ENCODE results near the gene PLK2. TPM values are rescaled to one million over a fixed set of nuclear protein-coding genes. Genes with fewer than 3 reads are reported as not detected.
A peak's percentile ranks its signal among the peaks of the same experiment; 100 is the strongest.

PLK2 gene
- total RNA-seq, result 100 to 1,000 TPM; 156 to 567 (median 328) TPM

DNA sequence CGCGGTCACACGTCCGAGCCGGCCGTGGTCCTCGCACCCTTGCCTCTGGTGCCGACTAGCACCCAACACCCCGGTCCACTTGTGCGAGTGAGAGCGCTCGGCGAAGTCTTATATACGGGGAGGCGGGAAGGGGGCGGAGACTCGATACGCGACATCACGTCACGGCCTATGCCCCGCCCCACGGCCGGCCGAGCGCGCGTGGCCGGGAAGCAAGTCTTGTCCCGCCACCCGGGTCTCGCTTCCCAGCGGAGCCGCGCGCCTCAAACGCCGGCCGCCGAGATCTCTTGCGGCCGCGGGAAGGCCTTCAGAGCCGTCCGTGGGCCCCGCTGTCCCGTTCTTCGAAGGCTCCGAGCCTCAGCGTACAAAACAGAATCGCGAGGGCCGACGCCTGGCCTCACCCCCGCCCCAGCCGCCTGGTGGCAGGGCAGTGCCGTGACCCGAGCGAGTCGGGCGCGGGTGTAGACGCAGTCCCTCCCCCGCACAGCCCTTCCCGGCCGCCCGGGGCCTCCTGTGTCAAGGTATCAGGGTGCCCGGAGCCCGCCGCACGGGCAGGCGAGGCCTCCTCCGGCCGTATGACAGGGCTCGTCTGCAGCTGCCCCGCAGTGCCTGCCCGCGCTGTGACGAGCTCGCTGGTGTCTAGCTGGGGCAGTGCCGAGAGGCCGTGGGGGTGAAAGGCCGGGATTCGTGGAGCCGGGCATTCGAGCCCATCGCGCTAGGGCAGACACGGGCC, at the start of gene PLK2:
Gene PLK2 (minus strand): TSS at position 85 of the 730 bp plus-strand sequence. CDS start 127 bp downstream, outside the sequence.
- DNase-seq (ENCODE audit: low spot score in 2 of 2), result peak; percentile 97 to 98
- Histone ChIP-seq H3K27ac (peak within 1 kb of the TSS; percentile 92), H3K36me3 (peaks cover 9% of the 10 kb centered on the region), H3K4me1 (peaks cover 40% of the 10 kb centered on the region), H3K4me3 (peak within 1 kb of the TSS; percentile 75), H3K27me3 (no peaks in the 10 kb centered on the region), H3K9me3 (no peaks in the 10 kb centered on the region)
- no CpG with 5 or more reads among the region's 89 CpGs for WGBS
- TF ChIP-seq POLR2AphosphoS5 (IDR thresholded peaks at IDR 0.05) (peak; percentile 97 to 99 (median 98)), EP300 (IDR thresholded peaks at IDR 0.05) (no peak), POLR2A (IDR thresholded peaks at IDR 0.05) (peak; percentile 95 to 98)
- TF ChIP-seq, protein P1, sequence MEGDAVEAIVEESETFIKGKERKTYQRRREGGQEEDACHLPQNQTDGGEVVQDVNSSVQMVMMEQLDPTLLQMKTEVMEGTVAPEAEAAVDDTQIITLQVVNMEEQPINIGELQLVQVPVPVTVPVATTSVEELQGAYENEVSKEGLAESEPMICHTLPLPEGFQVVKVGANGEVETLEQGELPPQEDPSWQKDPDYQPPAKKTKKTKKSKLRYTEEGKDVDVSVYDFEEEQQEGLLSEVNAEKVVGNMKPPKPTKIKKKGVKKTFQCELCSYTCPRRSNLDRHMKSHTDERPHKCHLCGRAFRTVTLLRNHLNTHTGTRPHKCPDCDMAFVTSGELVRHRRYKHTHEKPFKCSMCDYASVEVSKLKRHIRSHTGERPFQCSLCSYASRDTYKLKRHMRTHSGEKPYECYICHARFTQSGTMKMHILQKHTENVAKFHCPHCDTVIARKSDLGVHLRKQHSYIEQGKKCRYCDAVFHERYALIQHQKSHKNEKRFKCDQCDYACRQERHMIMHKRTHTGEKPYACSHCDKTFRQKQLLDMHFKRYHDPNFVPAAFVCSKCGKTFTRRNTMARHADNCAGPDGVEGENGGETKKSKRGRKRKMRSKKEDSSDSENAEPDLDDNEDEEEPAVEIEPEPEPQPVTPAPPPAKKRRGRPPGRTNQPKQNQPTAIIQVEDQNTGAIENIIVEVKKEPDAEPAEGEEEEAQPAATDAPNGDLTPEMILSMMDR (IDR thresholded peaks at IDR 0.05), result peak; percentile 20 to 33

DNA sequence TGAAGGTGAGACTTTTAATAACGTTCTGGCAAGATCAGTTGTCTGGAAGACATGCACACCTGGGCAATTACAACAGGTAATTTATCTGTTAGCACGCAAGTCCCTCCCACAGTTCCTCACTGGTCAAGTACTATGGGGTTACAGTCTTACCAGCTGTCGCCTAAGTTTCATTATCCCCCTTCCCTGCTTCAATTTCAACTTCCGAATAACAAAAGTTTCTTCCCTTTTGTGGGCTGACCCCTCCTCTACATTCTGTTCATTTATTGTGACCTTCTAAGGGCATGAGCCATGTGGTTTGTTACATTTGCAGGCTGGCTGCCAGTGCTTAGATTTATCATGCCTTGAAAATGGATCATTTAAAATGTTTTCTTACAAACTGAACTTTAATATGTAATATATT, 47.8 kb upstream of the PLK2 start:
- Histone ChIP-seq H3K27ac (no peak overlapping the region), H3K27me3 (no peaks in the 10 kb centered on the region), H3K4me3 (no peak overlapping the region), H3K9me3 (peaks cover 2% of the 10 kb centered on the region), H3K4me1 (no peaks in the 10 kb centered on the region), H3K36me3 (no peaks in the 10 kb centered on the region)
- TF ChIP-seq, protein P1 (IDR thresholded peaks at IDR 0.05), result no peak
- no peak for TF ChIP-seq EP300 (IDR thresholded peaks at IDR 0.05)
- no peak for TF ChIP-seq POLR2AphosphoS5 (IDR thresholded peaks at IDR 0.05)
- TF ChIP-seq POLR2A (IDR thresholded peaks at IDR 0.05), result no peak
- WGBS, result 56% methylated on average over 4 of the region's 4 CpGs
- DNase-seq (ENCODE audit: low spot score in 2 of 2), result no peak

DNA sequence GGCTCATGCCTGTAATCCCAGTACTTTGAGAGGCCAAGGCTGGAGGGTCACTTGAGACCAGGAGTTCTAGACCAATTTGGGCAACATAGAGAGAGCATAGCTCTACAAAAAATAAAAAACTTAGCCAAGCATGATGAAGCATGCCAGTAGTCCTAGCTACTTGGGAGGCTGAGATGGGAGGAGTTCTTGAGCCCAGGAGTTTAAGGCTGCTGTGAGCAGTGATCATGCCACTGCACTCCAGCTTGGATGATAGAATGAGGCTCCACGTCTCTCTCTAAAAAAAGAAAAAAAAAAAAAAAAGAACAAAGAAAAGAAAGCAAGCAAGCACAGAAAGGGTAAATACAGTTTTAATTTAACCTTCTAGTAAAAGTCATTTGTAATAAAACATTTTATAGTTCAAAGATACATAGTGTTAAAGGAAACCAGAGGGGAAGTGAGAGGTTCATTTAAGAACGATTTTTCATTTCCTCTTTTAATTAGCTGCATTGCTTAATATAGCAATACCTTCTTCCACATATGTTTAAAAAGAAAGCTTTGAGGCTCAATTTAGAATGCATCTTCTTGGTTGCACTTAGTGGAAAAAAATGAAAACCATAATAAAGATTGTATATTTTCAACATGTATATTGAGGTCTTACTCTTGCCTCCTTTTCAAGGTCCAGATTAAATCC, 46.2 kb upstream of the PLK2 start:
- H3K4me1 ChIP-seq, result no peaks in the 10 kb centered on the region
- 55% methylated on average over 2 of the region's 2 CpGs for WGBS

DNA sequence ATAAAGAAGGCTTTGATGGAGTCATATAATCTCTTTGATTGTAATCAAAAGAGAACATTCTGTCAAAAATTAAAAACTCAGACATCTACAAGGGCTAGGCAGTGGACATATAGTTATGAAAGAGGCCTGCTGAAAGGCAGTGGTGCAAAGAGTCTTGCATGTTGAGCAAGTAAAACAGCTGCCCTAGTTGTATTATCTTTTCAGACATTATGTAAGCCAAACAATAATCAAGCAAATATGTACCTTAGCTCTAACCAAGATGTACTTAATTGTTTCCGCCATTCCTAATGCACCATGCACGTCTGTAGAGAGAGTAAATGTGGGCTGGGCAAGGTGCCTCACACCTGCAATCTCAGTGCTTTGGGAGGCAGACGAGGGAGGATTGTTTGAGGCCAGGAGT, 45.6 kb upstream of the PLK2 start:
- Histone ChIP-seq H3K4me1 (no peaks in the 10 kb centered on the region), H3K4me3 (no peak overlapping the region), H3K27ac (no peak overlapping the region), H3K27me3 (no peaks in the 10 kb centered on the region), H3K36me3 (no peaks in the 10 kb centered on the region), H3K9me3 (no peaks in the 10 kb centered on the region)
- WGBS, result 76% methylated on average over 3 of the region's 3 CpGs
- no peak for DNase-seq (ENCODE audit: low spot score in 2 of 2)
- TF ChIP-seq POLR2AphosphoS5 (IDR thresholded peaks at IDR 0.05) (no peak), POLR2A (IDR thresholded peaks at IDR 0.05) (no peak), EP300 (IDR thresholded peaks at IDR 0.05) (no peak)
- TF ChIP-seq, protein P1 (IDR thresholded peaks at IDR 0.05), result no peak

More for the DNA sequence above, 46.2 kb upstream of the PLK2 start:
- TF ChIP-seq EP300 (IDR thresholded peaks at IDR 0.05) (no peak), POLR2AphosphoS5 (IDR thresholded peaks at IDR 0.05) (no peak), POLR2A (IDR thresholded peaks at IDR 0.05) (no peak)
- TF ChIP-seq, protein P1 (IDR thresholded peaks at IDR 0.05), result no peak
- H3K27me3 ChIP-seq, result no peaks in the 10 kb centered on the region
- no peak for DNase-seq (ENCODE audit: low spot score in 2 of 2)
- no peak overlapping the region for H3K27ac ChIP-seq
- H3K4me3 ChIP-seq, result no peak overlapping the region
- no peaks in the 10 kb centered on the region for H3K36me3 ChIP-seq
- no peaks in the 10 kb centered on the region for H3K9me3 ChIP-seq

DNA sequence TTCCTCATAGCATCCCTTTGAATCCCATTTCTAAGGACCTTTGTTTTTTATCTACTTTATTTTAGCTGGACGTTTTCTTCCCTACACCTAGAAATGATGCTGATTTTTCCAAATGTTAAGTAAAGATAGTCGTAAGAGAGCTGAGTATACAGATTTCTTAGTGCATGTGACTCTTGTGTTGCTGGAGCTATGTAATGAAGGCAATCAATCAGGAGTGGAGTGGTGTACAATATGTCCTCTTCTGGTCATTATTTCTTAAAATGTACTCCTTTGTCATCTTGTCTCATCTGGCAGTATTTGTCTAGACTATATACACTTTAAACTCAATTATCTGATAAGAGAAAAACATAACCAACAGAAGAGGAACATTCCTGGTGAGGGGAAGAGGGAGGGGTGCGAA, 44.9 kb upstream of the PLK2 start:
- no peaks in the 10 kb centered on the region for H3K27me3 ChIP-seq
- no peak for DNase-seq (ENCODE audit: low spot score in 2 of 2)
- TF ChIP-seq POLR2AphosphoS5 (IDR thresholded peaks at IDR 0.05), result no peak
- TF ChIP-seq, protein P1 (IDR thresholded peaks at IDR 0.05), result no peak
- TF ChIP-seq POLR2A (IDR thresholded peaks at IDR 0.05), result no peak
- no peak for TF ChIP-seq EP300 (IDR thresholded peaks at IDR 0.05)
- H3K36me3 ChIP-seq, result no peaks in the 10 kb centered on the region
- 84% methylated on average over 3 of the region's 3 CpGs for WGBS
- H3K4me3 ChIP-seq, result no peak overlapping the region
- H3K9me3 ChIP-seq, result no peaks in the 10 kb centered on the region
- no peaks in the 10 kb centered on the region for H3K4me1 ChIP-seq
- H3K27ac ChIP-seq, result no peak overlapping the region

Data from suprapubic skin (tissue), 4 donors.